ENCODE measurements around the gene DPEP2. TPM values are rescaled to one million over a fixed set of nuclear protein-coding genes. Genes with fewer than 3 reads are reported as not detected.

Gene DPEP2
- total and polyA plus RNA-seq, 11 donors: 0.42 to 9.8 (median 1.2) TPM

DNA sequence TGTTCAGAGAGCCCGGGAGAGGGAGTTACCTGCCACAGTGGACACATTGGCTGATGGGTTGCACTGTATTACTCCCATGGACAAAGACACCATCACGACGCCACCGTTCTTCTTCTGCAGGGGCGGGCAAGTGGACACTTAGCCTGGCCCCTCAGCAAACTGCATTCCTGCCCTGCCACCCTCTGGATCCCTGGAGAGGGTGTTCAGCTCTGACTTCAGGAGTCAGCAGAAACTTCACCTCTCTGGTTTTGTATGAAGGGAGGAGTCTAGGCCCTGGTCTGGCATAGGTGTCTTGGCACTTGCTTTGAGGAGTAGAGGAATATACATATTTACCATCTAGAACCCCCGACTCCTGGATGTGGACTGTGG, 9.3 kb downstream of the DPEP2 start:
- no peak overlapping the region for H3K4me3 ChIP-seq
- no peak overlapping the region for H3K27ac ChIP-seq
- peaks cover 4 to 35% (median 21%) of the 10 kb centered on the region in 12 donors for H3K4me1 ChIP-seq
- ATAC-seq: no peak
- no peak for TF ChIP-seq POLR2A (IDR thresholded peaks at IDR 0.05)
- TF ChIP-seq, protein P1, sequence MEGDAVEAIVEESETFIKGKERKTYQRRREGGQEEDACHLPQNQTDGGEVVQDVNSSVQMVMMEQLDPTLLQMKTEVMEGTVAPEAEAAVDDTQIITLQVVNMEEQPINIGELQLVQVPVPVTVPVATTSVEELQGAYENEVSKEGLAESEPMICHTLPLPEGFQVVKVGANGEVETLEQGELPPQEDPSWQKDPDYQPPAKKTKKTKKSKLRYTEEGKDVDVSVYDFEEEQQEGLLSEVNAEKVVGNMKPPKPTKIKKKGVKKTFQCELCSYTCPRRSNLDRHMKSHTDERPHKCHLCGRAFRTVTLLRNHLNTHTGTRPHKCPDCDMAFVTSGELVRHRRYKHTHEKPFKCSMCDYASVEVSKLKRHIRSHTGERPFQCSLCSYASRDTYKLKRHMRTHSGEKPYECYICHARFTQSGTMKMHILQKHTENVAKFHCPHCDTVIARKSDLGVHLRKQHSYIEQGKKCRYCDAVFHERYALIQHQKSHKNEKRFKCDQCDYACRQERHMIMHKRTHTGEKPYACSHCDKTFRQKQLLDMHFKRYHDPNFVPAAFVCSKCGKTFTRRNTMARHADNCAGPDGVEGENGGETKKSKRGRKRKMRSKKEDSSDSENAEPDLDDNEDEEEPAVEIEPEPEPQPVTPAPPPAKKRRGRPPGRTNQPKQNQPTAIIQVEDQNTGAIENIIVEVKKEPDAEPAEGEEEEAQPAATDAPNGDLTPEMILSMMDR (IDR thresholded peaks at IDR 0.05): no peak
- H3K9me3 ChIP-seq: no peaks in the 10 kb centered on the region
- H3K27me3 ChIP-seq: no peaks in the 10 kb centered on the region
- no peak for DNase-seq
- peaks cover 0 to 13% (median 0%) of the 10 kb centered on the region in 9 donors for H3K36me3 ChIP-seq
- 73 to 81% (median 78%) methylated on average over 6 of the region's 6 CpGs for WGBS, 4 donors
- intact Hi-C loops (cut with DNase I): loop anchor here in 6 of 10 donors (5.0 to 10.0 kb wide), 6 partner anchors 52 to 242 kb away; no protein-coding TSS in a partner anchor

DNA sequence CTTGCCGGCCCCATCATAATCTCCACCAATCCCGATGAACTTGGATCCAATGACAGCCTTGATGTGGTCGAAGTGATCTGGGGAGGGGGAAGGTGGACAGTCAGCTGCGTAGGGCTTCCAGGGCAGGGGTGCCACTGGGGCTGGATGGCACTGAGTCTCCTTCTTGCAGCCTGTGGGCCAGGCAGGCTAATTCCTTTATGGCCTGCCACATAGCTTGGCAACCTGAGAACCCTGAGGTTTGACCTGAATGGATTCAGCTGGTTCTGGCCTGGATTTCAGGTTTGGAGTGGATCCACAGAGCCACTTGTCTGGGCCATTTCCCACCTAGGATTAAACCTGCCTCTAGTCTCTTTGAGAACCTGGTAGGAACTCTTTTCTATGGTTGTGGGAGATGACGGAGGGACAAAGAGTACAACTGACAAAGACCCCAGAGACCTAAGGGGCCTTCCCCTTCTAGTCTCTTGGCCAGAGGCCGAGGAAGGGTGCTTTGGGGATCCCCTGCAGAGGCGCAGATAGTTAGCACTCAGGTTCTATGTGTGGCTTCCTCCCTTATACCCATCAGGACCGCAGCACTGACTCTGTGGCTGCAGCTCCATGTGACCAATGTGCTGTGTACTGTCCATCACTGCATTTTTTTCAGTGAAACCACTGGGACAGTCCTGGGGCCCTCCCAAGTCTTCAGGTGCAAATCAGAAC, 9.8 kb downstream of the DPEP2 start:
- intact Hi-C loops (cut with DNase I): loop anchor here in 6 of 10 donors (5.0 to 10.0 kb wide), 6 partner anchors 53 to 243 kb away; no protein-coding TSS in a partner anchor
- H3K4me3 ChIP-seq: no peak overlapping the region

DNA sequence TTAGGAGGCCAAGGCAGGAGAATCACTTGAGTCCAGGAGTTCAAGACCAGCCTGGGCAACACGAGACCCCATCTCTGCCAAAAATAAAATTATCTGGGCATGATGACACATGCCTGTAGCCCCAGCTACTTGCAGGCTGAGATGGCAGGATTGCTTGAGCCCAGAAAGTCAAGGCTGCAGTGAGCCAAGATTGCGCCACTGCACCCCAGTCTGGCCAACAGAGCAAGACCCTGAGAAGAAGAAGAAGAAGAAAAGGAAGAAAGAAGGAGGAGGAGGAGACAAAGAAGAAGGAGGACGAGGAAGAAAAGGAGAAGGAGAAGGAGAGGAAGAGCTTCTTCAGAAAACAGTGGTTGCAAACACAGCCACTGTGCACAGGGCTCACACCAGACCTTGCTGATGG, 10.6 kb downstream of the DPEP2 start:
- no peak overlapping the region for H3K4me3 ChIP-seq
- H3K9me3 ChIP-seq: no peaks in the 10 kb centered on the region
- H3K27ac ChIP-seq: no peak overlapping the region
- TF ChIP-seq, protein P1 (IDR thresholded peaks at IDR 0.05): no peak
- TF ChIP-seq POLR2A (IDR thresholded peaks at IDR 0.05): no peak
- DNase-seq (no peak), ATAC-seq (no peak)
- intact Hi-C loops (cut with DNase I): no loop called here
- peaks cover 0 to 13% (median 0%) of the 10 kb centered on the region in 9 donors for H3K36me3 ChIP-seq
- no peaks in the 10 kb centered on the region for H3K27me3 ChIP-seq
- H3K4me1 ChIP-seq: peaks cover 7 to 44% (median 29%) of the 10 kb centered on the region in 12 donors
- 84 to 91% (median 89%) methylated on average over 3 of the region's 3 CpGs for WGBS, 4 donors

More for the DNA sequence above, 9.8 kb downstream of the DPEP2 start:
- TF ChIP-seq POLR2A (IDR thresholded peaks at IDR 0.05): no peak
- Histone ChIP-seq H3K9me3 (no peaks in the 10 kb centered on the region), H3K27me3 (no peaks in the 10 kb centered on the region), H3K27ac (no peak overlapping the region), H3K36me3 (peaks cover 0 to 13% (median 0%) of the 10 kb centered on the region in 9 donors), H3K4me1 (peaks cover 7 to 41% (median 27%) of the 10 kb centered on the region in 12 donors)
- DNase-seq: no peak
- WGBS, 4 donors: 84 to 89% (median 86%) methylated on average over 8 of the region's 8 CpGs
- ATAC-seq: no peak

GRCh38 chr16:67987460-67988160, 11.7 kb downstream of the DPEP2 start:
- 54 to 68% (median 59%) methylated on average over 11 of the region's 11 CpGs for WGBS, 4 donors
- Histone ChIP-seq H3K4me3 (no peak overlapping the region), H3K36me3 (peaks cover 0 to 13% (median 0%) of the 10 kb centered on the region in 9 donors), H3K27me3 (no peaks in the 10 kb centered on the region), H3K9me3 (no peaks in the 10 kb centered on the region), H3K27ac (peak overlapping the region; percentile 3 to 73 (median 46)), H3K4me1 (peaks cover 7 to 43% (median 27%) of the 10 kb centered on the region in 12 donors)
- TF ChIP-seq POLR2A (IDR thresholded peaks at IDR 0.05): no peak
- TF ChIP-seq, protein P1 (IDR thresholded peaks at IDR 0.05): no peak
- ATAC-seq (peak; percentile 43 to 80 (median 59)), DNase-seq (peak in 4 of 5 donors; percentile 36 to 52 (median 48))
- intact Hi-C loops (cut with DNase I): no loop called here
